Stimulated activated CD4-positive, alpha-beta T cell treated with anti-CD3 and anti-CD28 coated beads, Interleukin-4, amount 100 ng/mL, for 48 hours (primary cell): ENCODE results near the gene NSD1.

ENCODE experiments used
- DNase-seq, 2 donors: peaks; one replicate each; pipeline ENCODE4 v3.0.0-alpha.2; 2020; ENCODE audit warnings: low read depth in 2 of 2

The NSD1 gene, protein sequence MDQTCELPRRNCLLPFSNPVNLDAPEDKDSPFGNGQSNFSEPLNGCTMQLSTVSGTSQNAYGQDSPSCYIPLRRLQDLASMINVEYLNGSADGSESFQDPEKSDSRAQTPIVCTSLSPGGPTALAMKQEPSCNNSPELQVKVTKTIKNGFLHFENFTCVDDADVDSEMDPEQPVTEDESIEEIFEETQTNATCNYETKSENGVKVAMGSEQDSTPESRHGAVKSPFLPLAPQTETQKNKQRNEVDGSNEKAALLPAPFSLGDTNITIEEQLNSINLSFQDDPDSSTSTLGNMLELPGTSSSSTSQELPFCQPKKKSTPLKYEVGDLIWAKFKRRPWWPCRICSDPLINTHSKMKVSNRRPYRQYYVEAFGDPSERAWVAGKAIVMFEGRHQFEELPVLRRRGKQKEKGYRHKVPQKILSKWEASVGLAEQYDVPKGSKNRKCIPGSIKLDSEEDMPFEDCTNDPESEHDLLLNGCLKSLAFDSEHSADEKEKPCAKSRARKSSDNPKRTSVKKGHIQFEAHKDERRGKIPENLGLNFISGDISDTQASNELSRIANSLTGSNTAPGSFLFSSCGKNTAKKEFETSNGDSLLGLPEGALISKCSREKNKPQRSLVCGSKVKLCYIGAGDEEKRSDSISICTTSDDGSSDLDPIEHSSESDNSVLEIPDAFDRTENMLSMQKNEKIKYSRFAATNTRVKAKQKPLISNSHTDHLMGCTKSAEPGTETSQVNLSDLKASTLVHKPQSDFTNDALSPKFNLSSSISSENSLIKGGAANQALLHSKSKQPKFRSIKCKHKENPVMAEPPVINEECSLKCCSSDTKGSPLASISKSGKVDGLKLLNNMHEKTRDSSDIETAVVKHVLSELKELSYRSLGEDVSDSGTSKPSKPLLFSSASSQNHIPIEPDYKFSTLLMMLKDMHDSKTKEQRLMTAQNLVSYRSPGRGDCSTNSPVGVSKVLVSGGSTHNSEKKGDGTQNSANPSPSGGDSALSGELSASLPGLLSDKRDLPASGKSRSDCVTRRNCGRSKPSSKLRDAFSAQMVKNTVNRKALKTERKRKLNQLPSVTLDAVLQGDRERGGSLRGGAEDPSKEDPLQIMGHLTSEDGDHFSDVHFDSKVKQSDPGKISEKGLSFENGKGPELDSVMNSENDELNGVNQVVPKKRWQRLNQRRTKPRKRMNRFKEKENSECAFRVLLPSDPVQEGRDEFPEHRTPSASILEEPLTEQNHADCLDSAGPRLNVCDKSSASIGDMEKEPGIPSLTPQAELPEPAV (N-terminal part only)

DNA sequence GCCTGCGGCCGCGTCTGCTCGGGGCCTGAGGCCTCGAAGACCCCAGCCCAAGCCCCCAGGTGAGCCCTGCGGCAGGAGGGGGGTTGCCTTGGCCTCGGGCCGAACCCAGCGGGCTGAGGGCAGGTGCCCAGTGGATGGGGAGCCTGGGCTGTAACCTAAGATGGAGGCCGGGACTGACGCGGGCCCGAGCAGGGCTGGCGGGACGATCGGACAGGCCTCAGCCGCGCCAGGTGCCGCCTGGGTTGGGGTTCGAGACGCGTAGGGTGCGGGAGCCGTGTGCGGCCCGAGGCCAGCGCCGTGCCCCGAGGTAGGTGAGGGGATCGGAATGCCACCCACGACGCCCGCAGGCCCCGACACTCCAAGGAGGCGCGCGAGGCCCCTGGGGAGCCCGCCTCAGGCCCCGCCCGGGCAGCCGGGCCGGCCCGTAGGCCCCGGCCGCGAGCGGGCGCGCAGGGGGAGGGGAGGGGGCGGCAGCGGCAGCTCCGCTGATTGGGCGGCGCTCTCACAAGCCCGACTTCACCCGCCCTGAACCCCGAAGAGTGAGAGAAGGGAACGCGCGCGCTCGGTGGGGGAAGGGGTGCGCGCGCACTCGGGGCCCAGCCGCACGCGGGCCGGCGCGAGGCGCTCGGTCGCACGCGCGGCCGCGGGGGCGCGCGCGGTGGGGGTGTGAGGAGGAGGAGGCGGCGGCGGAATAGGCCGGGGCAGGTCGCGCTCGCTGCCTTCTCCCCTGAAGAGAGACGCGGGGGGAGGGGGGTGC is at the start of gene NSD1:
Gene NSD1 (plus strand): TSS at position 678 of the 757 bp plus-strand sequence. CDS start 1,331 bp downstream, outside the sequence.
- peak; percentile 86 to 89 for DNase-seq

DNA sequence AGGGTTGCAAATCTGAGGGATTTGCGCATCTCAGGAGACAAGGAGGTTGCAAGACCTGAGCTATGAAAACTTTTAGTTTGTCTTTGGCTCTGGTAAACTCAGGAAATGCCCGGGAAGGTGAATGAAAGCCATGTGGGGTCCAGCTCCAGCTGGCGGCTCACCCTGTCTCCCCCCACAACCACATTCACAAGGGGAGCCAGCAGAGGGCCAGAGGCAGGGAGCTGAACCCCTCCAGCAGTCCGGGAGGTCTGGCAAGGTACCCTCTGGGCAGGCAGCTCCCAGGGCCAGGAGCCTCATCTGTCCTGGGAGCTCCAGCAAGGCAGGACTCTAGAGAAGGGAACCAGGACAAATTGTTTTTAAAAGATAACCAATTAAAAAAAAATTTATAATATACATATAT is 49.4 kb upstream of the NSD1 start:
- no peak for DNase-seq

DNA sequence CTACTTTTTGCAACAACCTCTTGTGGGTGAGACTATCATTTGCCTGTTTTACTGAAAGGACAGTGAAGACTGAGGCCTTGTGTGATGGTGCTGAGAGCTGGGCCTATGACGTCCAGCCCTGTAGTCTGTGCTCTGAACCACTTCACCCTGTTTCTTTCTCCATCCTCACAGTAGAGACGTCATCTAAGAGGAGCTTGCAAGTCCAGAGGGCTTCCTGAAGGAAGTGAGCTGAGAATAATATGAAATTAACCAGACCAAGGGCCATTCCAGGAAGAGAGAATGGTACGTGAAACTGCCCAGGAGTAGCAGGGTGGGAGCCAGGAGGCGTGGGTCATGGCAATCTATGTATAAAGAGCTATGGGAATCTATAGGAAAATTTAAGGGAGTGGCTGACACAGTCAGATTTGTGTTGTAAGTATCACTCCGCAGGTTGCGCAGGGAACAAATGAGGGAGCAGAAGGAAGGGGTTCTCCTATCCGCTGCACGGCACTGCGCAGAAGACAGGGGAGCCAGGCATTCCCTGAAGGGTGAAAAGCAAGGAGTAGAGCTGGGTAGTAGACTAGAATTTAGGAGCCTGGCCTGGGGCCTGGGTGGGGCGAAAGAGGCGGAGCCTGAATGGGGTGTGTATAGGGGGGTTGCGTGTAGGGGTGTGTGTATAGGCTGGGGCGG is 47.5 kb upstream of the NSD1 start:
- no peak for DNase-seq

DNA sequence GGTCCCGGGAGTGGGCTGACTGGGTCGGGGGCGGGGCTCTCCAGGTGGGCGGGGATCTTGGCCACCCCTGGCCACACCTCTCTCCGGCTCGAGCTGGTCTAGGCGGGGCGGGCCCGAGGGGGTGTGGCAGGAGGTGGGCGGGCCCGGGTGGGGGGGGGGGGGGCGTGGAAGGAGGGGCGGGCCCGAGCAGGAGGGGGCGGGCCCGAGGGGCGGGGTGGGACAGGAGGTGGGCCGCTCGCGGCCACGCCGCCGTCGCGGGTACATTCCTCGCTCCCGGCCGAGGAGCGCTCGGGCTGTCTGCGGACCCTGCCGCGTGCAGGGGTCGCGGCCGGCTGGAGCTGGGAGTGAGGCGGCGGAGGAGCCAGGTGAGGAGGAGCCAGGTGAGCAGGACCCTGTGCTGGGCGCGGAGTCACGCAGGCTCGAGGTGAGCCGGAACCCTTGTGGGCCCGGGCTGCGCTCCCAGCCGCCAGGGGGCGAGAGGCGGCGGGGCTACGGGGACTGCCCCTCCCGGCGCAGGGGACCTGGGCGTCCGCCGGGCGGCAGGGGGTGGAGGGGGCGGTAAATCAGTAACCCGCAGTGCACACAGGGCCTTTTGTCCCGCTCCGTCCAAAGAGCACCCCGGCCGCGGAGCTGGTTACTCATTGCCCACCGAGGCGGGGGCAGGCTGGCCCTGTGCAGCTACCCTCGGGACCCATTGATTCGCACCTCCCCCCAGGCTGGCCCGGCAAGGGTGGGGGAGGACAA is 46.7 kb upstream of the NSD1 start, which contains the start of gene FGFR4:
Gene FGFR4 (plus strand): TSS at position 262 of the 744 bp plus-strand sequence. CDS start 2,688 bp downstream, outside the sequence.
- peak; percentile 55 for DNase-seq

DNA sequence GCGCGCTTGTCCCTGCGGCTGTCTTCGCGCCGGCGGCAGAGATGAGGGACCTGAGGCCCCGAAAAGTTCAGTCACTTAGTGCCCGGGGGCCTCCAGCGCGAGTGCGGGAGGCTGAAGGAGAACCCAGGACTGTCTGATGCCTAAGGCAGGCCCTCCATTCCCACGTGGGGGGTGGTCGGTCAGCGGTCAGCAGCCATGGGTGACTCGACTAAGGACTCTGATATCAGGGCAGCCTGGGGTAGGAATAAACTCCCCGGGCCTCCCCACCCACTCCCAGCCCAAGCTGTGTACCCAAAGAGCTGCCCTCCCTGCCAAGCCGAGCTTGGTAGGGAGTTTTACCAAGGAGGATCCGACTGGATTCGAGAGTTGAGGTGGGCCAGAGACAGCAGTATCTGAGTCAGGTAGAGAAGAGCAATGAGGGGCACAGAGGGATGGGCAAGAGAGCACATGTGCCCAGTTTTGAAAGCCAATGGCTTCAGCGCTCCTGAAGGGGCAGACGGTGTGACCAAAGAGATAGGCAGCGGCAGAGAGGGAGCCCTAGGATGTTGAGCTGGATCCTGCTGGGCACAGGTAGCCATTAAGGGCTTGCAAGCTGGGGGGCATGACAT is 46.1 kb upstream of the NSD1 start:
- DNase-seq = no peak

DNA sequence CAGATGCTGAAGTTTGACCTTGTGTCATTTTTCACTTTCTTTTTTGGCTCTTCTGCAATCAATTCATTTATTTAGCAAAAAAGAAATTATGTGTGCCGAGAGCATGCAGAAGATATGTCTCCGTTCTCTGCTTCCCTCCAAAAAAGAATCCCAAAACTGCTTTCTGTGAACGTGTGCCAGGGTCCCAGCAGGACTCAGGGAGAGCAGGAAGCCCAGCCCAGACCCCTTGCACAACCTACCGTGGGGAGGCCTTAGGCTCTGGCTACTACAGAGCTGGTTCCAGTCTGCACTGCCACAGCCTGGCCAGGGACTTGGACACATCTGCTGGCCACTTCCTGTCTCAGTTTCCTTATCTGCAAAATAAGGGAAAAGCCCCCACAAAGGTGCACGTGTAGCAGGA is 44.4 kb upstream of the NSD1 start:
- DNase-seq = no peak

DNA sequence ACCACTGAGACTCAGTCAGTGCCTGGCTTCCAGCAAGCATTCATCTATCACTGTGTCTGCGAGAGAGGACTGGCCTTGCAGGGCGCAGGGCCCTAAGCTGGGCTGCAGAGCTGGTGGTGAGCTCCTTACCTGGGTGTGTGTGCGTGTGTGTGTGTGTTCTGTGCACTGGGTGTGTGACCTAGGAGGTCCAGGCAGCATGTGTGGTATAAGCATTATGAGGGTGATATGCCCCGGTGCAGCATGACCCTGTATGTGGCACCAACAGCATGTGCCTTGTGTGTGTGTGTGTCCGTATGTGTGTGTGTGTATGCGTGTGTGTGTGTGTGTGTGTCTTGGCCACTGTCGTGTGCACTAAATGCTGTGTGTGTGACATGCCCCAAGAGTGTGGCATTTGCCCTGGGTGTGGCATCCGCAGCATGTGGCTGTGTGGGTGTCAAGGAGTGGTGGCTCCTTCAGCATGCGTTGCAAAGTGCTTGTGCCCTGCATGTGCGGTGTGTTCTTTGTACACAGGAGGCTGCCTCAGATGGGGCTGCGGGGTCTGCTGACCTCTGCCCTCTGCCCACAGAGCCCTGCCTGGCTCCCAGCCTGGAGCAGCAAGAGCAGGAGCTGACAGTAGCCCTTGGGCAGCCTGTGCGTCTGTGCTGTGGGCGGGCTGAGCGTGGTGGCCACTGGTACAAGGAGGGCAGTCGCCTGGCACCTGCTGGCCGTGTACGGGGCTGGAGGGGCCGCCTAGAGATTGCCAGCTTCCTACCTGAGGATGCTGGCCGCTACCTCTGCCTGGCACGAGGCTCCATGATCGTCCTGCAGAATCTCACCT is 43.5 kb upstream of the NSD1 start:
- no peak for DNase-seq

DNA sequence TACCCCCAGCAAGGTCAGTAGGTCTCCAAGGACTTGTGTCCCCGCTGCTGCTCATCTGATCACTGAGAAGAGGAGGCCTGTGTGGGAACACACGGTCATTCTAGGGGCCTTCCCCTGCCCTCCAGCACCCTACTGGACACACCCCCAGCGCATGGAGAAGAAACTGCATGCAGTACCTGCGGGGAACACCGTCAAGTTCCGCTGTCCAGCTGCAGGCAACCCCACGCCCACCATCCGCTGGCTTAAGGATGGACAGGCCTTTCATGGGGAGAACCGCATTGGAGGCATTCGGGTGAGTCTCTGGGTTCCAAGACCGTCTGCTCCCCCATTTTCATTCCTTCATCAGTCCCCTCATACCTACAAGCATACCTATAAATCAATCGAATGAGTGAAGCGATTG is 42.8 kb upstream of the NSD1 start:
- DNase-seq = no peak

DNA sequence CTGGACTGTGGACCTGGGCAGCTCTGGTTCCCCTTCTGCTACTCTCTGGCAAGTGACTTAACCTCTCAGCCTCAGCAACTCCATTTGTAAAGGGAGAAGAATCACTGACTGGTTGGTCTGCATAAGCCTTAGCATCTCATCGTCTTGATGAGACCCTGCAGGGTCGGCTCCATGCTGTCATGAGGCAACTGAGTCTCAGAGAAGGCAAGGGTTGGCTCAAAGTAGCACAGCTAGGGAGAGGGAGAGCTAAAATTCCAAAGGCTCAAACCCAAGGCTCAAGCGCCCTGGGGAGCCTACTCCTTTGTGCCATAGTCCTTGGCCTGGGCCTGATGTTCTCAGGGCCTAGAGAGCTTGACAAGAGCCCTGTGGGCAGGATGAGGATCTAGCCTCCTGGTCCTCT is 42.3 kb upstream of the NSD1 start:
- no peak for DNase-seq

DNA sequence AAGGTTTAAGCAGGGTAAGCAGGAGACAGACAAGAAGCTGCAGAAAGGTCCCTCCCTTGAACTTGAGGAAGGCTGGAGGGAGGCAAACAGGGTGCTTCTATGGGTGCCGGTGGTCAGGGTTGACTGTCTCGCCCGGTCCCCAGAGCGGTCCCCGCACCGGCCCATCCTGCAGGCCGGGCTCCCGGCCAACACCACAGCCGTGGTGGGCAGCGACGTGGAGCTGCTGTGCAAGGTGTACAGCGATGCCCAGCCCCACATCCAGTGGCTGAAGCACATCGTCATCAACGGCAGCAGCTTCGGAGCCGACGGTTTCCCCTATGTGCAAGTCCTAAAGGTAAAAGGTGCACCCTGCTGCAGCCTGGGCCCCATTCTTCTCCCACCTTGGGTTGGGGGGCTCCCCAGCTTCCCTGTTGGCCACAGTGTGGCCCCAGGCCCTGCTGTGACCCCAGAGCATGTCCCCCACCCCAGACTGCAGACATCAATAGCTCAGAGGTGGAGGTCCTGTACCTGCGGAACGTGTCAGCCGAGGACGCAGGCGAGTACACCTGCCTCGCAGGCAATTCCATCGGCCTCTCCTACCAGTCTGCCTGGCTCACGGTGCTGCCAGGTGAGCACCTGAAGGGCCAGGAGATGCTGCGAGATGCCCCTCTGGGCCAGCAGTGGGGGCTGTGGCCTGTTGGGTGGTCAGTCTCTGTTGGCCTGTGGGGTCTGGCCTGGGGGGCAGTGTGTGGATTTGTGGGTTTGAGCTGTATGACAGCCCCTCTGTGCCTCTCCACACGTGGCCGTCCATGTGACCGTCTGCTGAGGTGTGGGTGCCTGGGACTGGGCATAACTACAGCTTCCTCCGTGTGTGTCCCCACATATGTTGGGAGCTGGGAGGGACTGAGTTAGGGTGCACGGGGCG is 41.1 kb upstream of the NSD1 start:
- no peak for DNase-seq

DNA sequence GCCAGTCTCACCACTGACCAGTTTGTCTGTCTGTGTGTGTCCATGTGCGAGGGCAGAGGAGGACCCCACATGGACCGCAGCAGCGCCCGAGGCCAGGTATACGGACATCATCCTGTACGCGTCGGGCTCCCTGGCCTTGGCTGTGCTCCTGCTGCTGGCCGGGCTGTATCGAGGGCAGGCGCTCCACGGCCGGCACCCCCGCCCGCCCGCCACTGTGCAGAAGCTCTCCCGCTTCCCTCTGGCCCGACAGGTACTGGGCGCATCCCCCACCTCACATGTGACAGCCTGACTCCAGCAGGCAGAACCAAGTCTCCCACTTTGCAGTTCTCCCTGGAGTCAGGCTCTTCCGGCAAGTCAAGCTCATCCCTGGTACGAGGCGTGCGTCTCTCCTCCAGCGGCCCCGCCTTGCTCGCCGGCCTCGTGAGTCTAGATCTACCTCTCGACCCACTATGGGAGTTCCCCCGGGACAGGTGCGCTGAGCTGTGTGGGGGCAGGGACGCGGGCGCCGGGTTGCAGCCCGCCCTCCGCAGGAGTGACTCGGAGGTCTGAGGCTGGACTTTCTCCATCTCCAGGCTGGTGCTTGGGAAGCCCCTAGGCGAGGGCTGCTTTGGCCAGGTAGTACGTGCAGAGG is 40.4 kb upstream of the NSD1 start:
- DNase-seq = no peak

DNA sequence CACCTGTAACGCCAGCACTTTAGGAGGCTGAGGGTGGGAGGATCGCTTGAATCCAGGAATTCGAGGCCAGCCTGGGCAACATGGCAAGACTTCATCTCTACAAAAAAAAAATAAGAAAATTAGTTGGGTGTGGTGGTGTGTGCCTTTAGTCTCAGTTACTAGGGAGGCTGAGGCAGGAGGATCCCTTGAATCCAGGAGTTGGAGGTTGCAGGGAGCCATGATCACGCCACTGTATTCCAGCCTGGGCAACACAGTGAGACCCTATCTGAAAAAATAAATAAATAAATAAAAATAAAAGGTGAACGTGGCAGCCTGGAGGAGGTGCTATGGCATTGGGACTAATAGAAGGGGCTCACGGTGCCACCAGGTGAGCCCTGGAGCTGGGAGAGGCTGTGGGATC is 39.8 kb upstream of the NSD1 start:
- DNase-seq = no peak

DNA sequence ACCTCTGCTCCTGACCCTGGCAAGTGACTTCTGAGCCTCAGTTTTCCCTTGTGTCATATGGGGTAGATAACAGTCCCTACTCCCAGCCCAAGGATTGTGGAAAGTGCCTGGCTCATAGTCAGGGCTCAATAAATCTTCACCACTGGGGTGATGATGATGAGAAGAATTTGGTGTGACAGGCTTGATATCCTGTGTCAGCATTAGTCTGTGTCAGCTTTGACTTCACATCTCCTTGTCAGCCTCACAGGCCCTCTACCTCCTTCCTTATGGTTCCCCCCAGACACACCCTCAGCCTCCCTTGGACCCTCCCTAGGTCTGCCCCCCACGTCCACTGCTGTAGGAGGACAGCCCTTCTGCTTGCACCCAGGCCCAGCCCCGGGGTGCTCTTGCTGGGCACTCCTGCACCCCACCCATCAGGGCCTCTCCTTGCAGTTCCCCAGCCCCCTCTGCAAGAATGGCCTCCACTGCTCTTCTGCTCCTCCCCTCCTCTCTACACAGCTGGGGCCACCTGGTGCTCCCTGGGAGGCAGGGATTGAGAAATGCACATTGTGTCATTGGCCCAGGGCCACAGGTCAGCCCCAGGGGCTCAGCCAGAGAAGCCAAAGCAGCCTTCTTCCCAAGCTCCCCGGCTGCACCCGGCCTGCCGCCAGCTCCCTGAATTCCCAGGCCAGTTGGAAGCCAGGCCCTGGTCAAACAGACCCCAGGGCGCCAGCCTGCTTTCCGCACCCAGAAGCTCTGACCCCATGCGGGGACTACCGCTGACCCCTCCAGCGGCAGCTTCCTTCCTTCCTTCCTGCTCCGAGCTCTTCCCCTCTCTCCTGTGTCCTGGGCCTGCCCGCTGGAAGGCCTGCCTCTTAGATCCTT is 39.1 kb upstream of the NSD1 start:
- no peak for DNase-seq

DNA sequence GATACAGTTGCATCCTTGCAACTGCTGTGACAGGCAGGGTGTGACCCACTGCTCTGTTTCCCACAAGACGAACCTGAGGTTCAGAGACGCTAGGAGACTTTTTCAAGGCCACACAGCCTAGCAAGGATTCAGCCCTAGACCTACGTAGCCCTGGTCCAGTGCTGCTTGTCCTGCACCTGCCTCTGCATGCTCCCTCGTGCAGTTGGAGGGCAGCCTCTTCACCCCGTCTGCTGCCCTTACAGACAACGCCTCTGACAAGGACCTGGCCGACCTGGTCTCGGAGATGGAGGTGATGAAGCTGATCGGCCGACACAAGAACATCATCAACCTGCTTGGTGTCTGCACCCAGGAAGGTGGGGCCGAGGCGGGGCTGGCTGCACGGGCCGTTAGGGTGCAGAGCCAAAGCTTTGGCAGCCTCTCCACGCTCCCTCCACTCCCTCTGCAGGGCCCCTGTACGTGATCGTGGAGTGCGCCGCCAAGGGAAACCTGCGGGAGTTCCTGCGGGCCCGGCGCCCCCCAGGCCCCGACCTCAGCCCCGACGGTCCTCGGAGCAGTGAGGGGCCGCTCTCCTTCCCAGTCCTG is 38.4 kb upstream of the NSD1 start:
- DNase-seq = no peak

DNA sequence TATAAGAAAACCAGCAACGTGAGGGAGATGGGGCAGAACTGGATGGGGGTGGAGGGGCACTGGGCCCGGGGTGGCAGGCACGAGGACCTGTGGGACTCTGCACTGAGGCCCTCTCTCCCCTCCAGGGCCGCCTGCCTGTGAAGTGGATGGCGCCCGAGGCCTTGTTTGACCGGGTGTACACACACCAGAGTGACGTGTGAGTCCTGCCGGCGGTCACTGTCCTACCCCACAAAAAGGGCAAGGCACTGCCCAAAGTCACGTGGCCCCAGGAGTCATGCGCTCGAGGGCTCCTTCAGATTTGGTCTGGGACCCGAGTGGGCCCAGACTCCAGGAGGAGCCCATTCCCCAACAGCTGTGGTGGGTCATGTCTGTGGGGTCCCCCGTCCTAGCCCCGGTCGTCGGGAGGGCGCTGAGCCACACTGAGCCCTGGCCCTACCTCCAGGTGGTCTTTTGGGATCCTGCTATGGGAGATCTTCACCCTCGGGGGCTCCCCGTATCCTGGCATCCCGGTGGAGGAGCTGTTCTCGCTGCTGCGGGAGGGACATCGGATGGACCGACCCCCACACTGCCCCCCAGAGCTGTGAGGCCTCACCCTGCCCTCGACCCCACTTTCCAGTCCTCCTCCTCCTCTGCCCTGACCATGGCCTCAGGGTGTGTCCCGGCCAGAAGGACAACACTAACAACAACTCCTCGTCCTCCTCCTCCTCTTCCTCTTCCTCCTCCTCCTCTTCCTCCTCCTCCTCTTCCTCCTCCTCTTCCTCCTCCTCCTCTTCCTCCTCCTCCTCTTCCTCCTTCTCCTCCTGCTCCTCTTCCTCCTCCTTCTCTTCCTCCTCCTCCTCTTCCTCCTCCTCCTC is 37.2 kb upstream of the NSD1 start:
- DNase-seq = no peak
